NK-92 (cell line): ENCODE results near the gene RTKN.
A peak's percentile ranks its signal among the peaks of the same experiment; 100 is the strongest.
"Not testable (repeated sequence)": the region's sequence is repeated elsewhere in the genome, so short reads cannot be mapped to it uniquely, and the experiment has no call there.

Experiments
- DNase-seq: peaks from one replicate; lab custom pipeline; 2025; ENCODE audit not compliant: unreplicated experiment; lab: John Stamatoyannopoulos, UW

RTKN gene

DNA sequence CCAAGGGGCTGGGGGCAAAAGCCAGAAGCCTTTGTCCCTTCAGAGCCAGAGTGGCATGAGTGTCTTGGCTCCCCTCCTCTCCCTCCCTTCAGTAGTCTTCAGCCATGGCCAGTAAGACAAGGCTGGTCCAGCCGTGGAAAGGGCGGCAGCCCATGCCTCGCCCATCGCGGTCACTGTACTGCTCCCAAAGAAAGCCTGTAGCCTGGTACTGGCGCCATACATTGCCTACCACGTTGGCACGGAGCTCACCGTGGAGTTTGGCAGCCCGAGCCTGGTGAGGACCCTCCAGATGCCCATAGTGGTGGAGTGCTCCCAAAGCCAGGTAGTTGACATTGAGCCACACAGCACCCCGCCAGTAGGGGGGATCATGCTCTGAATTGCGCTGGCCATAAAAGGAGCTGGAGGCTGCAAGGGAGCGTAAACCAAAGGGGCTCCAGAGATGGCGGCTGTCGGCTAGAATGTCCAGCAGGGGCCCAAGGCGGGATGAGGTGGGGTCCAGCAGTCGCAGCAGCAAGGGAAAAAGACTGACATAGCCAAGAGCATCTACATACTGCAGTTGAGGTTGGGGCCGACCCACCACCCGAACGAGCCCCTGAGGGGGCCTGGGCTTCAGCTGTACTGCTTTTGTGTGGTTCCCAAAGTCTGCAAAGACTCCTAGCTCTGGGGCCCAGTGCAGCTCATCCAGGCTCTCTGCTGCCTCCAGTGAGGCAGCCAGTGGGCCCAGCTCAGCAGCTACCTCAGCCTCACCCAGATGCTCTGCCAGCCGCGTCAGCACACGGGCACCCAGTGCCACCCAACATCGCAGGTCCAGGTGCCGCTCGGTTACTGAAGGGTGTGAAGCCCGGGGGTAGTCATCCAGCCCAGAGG, 19.7 kb upstream of the RTKN start:
- DNase-seq = no peak

DNA sequence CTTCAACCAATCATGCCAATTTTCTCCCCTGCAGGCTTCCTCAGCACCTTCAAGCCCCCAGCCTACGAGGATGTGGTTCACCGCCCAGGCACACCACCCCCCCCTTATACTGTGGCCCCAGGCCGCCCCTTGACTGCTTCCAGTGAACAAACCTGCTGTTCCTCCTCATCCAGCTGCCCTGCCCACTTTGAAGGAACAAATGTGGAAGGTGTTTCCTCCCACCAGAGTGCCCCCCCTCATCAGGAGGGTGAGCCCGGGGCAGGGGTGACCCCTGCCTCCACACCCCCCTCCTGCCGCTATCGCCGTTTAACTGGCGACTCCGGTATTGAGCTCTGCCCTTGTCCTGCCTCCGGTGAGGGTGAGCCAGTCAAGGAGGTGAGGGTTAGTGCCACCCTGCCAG, 18.4 kb upstream of the RTKN start:
- DNase-seq = not testable (repeated sequence)

DNA sequence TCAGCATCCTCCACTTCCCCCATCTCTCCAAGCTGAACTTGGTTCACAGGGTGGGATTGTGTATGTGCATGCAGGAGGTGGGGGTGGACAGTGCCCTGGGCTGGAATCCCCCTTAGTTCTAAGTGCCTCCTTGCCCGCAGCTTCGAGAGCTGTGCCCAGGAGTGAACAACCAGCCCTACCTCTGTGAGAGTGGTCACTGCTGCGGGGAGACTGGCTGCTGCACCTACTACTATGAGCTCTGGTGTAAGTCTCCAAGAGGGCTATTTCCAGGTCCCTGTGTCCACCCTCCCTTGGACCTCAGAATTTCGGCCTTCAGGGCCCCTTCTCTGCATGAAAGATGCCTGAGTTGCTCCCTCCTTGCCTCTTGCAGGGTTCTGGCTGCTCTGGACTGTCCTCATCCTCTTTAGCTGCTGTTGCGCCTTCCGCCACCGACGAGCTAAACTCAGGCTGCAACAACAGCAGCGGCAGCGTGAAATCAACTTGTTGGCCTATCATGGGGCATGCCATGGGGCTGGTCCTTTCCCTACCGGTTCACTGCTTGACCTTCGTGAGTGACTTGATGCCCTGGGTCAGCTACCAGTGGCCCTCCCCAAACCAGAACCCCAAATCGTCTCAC, 17.9 kb upstream of the RTKN start:
- DNase-seq = not testable (repeated sequence)

DNA sequence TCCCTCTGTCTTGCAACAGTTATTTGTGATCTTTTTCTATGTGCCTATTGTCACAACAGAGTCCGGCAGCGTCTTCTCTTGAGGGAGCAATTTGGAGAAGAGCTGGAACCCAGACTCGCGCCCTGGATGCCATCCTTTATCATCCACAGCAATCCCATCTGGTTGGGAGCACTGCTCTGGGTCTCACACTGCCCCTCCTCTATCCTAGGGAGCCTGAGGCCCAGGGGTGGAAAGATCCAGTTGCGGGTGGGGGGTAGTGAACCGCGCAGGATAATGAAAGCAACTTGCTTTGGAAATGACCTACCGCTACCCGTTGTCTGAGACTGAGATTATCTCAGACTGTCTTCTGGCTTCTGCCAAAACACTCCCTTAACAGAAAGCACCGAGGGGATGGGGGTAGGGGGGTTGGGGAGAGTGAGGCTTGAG, 17.2 kb upstream of the RTKN start:
- no peak for DNase-seq

DNA sequence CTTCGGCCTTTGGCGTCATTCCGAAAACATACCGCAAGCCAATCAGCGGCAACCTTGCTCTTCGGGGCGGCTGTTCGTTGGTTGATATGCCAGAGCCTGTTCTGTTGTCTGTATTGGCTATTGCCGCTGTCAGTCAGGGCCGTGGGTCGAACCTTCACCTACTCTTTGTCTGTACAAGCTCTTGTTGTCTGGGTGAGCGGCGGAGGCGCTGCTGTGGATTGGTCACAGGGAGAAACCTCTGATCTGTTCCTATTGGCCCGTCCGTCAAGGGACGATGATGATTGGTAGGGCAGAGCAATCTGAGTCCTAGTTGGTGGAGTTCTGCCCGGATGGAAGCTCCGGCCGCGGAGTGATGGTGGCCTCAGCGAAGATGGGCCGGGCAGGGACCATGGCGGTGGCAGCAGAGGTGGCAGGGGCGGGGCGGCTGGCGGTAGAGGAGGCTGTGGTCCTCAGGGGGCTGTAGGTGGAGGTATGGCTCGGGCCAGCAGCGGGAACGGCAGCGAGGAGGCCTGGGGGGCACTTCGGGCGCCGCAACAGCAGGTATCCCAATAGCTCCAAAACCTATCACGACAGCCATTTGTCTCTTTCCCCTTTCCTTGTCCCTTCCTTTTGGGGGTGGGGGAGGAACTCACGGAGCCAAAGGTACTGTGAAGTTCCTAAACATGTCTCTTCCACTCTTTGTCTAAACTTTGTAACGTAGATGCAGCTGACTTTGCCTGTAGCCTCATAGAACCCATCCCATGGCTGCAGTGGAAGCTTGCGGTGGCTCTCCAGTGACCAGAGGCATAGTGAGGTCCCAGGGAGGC, 16.6 kb upstream of the RTKN start, which contains the start of gene WBP1:
Gene WBP1, plus strand, starts transcription at position 307 of the 806 bp plus-strand sequence. Its CDS starts 165 bp downstream, at position 472.
- DNase-seq = peak; percentile 98

DNA sequence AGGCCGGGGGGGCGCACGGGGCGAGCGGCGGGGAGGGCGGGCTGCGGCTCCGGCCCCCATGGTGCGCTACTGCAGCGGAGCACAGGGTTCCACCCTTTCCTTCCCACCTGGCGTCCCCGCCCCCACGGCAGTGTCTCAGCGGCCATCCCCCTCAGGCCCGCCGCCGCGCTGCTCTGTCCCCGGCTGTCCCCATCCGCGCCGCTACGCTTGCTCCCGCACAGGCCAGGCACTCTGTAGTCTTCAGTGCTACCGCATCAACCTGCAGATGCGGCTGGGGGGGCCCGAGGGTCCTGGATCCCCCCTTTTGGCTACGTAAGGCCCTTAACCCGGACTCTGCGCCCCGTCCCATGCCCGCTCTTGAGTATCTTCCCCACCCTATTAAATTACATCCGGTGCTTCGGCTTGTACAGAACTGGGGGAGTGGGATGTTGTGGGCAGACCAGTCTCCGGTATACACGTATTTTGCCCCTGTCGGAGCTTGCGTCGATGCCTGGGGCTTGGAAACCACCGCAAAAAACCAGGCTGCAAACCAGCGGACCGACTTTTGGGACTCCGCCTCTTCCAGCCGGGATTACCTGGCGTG, 15.9 kb upstream of the RTKN start:
- DNase-seq = no peak

DNA sequence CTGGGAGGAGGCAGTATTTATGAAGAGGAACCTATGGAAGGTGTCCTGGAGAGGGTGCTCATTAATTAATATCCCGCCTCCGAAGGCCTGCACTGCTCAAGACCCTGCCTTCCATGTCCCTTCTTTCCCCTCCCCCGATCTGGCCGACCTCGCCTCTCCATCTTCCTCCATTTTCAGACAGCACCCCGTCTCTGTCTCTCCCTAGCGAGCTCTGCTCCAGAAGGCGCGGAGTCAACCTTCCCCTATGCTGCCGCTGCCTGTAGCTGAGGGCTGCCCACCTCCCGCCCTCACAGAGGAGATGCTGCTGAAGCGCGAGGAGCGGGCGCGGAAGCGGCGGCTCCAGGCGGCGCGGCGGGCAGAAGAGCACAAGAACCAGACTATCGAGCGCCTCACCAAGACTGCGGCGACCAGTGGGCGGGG, 15.4 kb upstream of the RTKN start:
- no peak for DNase-seq

DNA sequence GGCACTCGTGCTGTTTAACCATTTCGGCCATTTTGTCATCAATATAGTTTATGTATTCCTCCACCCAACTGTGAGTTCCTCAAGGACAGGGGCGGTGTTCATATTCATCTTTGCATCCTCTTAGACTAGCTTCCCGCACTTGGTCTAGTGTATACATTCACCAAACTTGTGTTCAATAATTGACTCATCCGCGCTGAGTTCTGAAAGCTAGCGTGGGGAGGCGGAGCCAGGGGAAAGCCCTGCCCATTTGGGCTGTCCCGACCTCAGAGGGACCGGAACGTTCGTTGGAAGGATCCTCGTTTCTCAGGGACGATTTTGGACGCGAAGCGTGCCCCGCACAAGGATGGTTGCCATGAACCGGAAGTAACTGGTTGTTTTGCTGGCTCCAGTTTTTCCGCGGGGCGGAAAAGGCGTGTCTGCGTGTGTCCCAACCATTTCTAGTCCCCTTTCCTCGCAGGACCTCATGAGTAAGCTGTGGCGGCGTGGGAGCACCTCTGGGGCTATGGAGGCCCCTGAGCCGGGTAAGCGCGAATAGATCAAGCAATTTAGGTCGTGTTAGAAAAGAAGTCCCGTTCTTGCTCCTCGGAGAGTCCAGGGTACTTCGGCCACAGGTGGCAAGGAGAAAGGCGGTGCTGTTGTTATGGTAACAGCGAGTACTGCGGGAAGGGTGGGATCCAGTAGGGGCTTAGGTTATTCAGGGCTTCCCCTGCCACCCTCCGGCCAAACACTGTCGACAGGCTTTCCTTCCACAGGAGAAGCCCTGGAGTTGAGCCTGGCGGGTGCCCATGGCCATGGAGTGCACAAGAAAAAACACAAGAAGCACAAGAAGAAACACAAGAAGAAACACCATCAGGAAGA, 13.1 kb upstream of the RTKN start, which contains the start of gene INO80B:
Gene INO80B, plus strand, starts transcription at position 434 of the 858 bp plus-strand sequence. Its CDS starts 30 bp downstream, at position 464.
- DNase-seq = peak; percentile 55

DNA sequence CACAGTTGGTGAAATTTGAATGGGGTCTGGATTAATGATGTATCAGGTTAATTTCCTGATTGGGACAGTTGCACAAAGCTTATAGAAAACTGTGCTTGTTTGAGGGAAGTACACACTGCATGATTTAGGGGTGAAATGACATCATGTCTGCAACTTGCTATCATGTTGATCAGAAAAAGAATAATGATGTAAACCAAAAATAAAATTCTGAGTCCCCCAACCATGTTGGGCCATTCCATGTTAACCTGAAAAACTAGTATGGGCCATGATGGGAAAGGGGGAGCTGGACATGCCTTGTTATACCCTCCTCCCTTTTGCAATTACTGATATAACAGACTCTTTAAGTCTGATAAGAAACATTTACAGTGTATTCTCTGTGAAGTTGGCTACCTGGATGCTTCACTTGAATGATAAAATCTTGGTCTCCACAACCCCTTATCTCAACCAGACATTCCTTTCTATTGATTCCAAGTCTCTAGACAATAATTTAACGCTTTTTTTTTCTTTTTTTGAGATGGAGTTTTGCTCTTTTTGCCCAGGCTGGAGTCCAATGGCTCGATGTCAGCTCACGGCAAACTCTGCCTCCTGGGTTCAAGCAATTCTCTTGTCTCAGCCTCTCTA, 8.9 kb upstream of the RTKN start:
- no peak for DNase-seq

DNA sequence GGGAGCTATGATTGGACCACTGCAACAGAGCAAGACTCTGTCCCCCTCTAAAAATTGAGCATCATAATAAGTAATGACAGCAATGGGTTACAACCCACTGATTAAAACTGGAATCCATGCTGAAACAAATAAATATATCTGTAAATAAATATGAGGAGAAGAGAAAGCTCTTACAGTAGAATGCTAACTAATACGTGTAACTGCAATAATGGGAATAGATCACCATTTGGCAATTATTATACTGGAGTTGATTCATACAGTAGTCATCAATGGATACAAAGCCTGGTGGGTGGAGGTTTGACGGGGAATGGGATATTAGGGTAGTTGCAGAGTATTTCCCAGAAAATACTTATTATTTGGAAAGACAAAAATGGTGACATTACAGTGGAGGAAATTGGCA, 7.0 kb upstream of the RTKN start:
- DNase-seq = no peak

DNA sequence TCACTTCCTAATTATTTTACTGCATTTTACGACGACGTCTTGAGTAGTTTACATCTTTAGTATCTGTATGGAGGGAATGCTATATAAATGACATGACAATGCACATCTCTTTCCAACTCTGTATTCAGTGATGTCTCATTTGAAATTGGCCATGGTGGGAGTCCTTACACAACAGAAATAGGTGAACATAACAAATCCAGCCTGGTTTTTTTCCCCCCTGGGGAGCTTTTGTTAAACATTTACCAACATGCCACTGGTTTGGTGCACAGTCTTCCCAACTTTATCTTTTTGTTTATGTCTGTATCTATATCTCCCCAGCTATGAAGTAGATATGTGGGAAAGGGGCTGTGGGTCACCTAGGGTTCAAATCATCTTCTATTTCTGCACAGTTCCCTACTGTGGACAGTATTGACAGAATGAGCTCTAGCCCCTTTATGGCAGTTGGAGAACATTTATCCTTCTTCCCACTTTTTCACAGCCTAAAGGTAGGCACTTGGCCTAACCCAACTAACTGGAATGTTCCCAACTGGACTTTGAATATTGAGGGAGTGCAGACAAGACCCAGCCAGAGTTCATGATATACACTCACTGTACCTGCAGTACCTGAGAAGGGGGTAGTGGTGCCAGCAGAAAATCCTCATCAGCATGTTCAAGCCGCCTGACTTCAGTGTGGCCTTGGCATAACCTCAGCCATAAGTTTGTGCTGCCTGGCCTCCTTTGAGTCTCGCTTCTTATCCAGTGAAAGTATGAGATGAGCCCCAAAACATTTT, 5.7 kb upstream of the RTKN start:
- DNase-seq = no peak

DNA sequence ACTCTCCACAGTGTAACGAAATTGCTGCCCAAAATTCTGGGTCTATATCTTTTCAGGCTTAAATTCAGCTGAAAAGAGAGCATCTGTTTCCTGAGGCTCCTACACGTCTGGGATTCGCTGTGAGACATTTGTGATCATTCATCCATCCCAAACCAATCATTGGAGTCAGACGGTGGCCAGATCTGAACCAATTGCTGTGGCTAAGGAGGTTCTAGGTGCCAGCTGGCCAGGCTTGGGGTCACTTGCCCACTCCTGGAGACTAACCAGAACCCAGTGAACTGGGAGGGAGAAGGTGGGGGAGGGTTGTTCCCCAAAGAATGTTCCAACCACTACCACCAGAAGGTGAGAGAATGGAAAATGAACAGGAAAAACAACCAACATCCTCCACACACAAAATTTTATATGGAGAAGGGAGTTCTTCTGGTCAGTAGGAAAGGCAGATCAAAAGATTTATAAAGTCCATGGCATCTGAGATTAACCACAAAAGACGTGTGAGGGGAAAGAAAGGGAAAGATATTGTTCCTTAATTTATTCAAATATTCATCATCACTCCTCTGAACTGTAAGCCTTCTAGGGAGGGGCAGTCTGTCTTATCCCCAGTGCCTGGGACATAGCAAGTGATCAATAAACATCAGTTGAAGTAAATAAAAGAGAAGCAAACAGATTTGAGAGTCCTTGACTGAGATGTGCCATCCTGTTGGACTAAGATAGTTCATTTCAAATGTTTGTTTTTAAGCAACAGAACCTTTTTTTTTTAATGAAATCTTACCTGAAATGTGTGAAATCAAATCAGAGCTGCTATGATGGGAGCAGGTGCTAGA, 3.0 kb upstream of the RTKN start:
- no peak for DNase-seq

DNA sequence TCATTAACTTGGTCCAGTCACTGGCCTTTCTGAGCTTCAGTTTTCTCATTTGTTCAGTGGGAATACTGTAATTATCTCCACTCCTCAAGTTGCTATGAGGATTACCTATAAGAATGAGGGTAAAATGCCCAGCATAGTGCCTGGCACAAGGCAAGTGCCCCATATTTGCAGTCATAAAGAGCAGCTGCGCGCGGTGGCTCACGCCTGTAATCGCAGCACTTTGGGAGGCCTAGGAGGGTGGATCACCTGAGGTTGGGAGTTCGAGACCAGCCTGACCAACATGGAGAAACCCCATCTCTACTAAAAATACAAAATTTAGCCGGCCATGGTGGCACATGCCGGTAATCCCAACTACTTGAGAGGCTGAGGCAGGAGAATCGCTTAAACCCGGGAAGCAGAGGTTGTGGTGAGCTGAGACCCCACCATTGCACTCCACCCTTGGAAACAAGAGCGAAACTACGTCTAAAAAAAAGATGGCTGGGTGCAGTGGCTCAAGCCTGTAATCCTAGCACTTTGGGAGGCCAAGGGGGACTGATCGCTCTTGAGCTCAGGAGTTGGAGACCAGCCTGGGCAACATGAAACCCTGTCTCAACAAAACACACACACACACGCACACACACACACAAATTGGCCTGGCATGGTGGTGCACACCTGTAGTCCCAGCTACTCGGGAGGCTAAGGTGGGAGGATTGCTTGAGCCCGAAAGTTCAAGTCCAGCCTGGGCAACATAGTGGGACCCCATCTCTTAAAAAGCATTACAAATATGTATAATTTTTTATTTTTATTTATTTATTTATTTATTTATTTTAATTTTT, 953 bp upstream of the RTKN start:
- not testable (repeated sequence) for DNase-seq

DNA sequence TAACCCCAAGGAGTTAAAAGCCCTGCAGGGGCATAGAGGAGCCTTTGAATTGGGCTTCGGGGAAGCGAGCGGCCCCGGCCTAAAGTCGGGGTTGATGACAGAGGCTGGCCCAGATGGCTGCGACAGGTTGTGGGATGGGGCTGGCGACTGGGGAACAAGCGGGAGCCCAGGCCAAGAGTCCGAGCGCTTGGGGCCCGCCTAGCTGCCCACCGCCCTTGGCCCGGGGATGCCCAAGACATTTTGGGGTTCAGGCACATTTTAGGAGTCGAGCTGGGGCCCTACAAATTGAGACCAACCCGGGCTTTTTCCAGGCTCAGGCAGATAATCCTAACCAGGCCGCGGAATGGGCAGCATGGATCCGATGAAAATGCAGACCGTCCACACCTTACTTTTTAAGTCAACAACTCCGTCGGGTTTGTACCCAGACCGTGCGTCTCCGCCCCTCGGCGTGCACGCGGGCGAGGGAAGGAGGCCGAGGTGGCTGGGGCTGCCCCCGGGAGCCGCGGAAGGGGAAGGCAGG, 507 bp downstream of the RTKN start:
- DNase-seq = no peak

DNA sequence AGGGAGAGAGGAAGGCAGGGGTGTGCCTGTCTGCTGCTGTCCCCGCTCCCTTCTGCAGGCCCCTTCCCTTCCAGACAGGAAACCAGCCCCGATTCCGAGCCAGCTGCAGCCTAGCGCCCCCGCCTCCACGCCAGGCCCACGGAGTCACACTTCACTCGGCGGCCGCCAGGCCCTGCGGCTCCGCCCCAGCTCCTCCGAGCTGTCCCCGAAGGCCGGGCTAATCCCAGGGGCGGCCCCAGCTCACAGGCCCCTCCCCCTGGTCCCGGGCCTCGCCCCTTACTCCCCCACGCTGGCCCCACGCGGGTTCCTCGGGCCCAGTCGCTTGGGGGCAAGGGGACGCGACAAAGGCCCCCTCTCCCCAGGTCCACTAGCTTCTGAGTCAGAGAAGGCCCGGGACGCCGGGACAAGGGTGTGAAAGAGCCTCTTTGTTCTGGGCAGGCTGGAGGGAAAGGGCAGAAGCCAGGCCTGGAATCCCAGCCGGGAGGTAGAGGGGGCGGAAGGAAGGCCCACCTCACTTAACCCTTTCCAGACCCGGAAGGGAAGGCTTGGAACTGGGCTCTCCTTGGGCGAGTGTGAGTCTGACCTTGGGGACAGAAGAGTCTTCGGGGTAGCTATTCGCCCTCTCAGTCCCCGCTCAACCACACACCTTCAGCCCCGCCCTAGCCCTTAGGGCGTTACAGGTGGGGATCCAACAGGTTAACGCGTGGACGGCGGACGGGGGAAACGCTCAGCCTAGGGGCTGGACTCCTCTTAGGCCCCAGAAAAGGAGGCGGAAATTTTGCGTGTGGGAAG, 1.2 kb downstream of the RTKN start:
- no peak for DNase-seq

DNA sequence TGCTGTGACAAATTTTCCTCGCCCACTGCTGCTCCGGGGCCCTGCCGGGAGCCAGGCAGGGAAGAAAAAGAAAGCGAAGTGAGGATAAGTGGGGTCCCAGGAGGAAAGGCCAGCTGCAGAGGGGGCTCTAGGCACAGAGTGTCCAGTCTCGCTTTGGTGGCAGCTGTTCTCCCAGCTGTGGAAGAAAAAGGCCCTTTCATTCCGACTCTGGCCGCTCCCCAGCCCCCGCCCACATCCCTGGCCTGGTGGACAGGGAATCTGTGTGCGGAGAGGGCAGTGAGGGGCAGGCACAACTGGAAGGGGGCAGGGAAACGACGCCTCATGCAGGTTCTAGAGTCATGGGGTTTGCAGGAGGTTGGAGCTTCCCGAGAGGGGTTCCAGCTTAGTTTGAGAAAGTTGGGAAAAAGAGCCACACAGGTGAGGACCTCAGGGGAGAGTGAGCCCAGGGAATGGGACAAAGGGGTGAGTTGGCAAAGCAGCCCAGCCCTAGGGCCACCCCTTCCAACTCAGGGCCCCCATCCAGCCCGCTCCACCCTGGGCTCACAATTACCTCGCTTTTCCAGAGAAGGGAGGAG, 1.8 kb downstream of the RTKN start:
- DNase-seq = no peak
